Muscle layer of duodenum (tissue), 2 donors: ENCODE data around the gene TRMT2A.

Experiments
- H3K27ac ChIP-seq: one replicate; pipeline ENCODE4 v1.7.0; 2013; ENCODE audit warnings: mild to moderate bottlenecking, low read length
- H3K27me3 ChIP-seq: one replicate; pipeline ENCODE4 v1.7.0; 2013; ENCODE audit warnings: low read depth, mild to moderate bottlenecking, control low read depth, low read length
- H3K36me3 ChIP-seq, 2 donors: one replicate each; pipeline ENCODE4 v1.7.0; 2013; ENCODE audit warnings: low read length in 2 of 2, control low read depth in 1 of 2, mild to moderate bottlenecking in 1 of 2; ENCODE audit not compliant: insufficient read depth in 2 of 2, control insufficient read depth in 1 of 2
- H3K4me1 ChIP-seq, 2 donors: one replicate each; pipeline ENCODE4 v1.7.0; 2013; ENCODE audit warnings: low read length in 2 of 2, mild to moderate bottlenecking in 2 of 2, control low read depth in 1 of 2, moderate library complexity in 1 of 2; ENCODE audit not compliant: insufficient read depth in 2 of 2, control insufficient read depth in 1 of 2
- H3K4me3 ChIP-seq, 2 donors: one replicate each; pipeline ENCODE4 v1.7.0; 2013; ENCODE audit warnings: low read length in 2 of 2, low read depth in 1 of 2, mild to moderate bottlenecking in 1 of 2
- H3K9me3 ChIP-seq, 2 donors: one replicate each; pipeline ENCODE4 v1.7.0; 2013; ENCODE audit warnings: low read length in 2 of 2, control low read depth in 1 of 2, mild to moderate bottlenecking in 1 of 2; ENCODE audit not compliant: control insufficient read depth in 1 of 2
- donor health status: healthy.

TRMT2A gene

DNA sequence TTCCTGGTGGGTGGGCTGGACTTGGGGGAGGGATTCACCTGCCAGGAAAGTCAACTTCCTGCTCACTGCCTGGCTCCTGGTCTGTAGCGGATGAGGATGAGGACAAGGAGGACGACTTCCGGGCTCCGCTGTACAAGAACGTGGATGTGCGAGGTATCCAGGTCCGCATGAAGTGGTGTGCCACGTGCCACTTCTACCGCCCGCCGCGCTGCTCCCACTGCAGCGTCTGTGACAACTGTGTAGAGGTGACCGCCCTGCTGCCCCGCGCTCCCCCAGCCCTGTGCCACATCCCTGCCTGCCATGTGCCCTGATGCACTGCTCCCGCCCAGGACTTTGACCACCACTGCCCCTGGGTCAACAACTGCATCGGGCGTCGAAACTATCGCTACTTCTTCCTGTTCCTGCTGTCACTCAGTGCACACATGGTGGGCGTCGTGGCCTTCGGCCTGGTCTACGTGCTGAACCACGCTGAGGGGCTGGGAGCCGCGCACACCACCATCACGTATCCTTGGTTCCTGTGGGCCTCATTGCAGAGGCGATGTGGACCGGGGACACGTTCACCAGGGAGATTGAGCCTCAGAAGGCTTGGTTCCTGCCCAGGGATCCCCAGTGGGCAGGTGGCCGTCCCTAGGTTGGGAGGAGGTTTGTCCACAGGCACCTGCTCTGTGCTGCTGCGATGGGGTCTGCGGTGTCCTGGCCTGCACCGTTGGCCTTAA, 22.5 kb upstream of the TRMT2A start:
- Histone ChIP-seq H3K4me1 (peaks cover 0 to 39% of the 10 kb centered on the region in 2 donors), H3K9me3 (no peaks in the 10 kb centered on the region), H3K27me3 (no peaks in the 10 kb centered on the region), H3K27ac (no peak overlapping the region), H3K4me3 (no peak overlapping the region), H3K36me3 (peaks cover 0 to 40% of the 10 kb centered on the region in 2 donors)

DNA sequence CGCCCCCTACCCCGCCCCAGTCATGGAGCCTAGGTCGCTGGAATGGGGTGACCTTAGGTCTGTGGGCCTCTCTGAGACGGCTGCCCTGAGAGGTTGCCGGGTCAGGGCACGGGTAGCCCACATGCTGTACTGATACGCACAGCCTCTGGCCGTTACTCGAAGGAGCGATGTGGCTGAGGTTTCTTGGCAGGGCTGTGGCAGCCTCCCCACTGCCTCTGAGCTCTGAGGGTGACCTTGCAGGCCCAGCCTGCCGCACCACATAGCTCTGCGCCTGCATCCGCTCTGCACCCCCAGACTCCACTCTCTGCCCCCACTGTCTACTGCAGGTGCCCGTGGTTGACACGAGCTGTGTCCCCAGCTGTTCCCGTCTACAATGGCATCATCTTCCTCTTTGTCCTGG, 21.8 kb upstream of the TRMT2A start:
- no peak overlapping the region for H3K27ac ChIP-seq
- H3K36me3 ChIP-seq: peaks cover 0 to 37% of the 10 kb centered on the region in 2 donors
- no peak overlapping the region for H3K4me3 ChIP-seq
- no peaks in the 10 kb centered on the region for H3K9me3 ChIP-seq
- no peaks in the 10 kb centered on the region for H3K27me3 ChIP-seq
- peaks cover 0 to 46% of the 10 kb centered on the region in 2 donors for H3K4me1 ChIP-seq

DNA sequence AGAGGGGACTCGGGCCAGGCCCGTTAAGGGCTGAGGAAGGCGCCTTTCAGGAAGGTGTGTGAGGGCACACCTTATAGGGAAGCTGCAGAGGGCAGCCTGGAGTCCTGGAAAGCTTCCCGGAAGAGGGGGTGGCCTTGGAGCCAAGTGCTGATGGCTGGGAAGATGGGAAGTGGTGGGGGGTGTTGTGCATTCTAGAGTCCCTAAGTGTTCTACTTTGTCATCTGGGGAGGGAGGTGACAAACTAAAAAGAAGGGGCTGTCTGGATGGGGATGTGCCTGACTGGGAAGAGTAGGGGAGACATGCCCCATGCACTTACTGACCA, 21.4 kb upstream of the TRMT2A start:
- H3K4me1 ChIP-seq: peaks cover 0 to 50% of the 10 kb centered on the region in 2 donors
- no peaks in the 10 kb centered on the region for H3K27me3 ChIP-seq
- no peak overlapping the region for H3K27ac ChIP-seq
- no peaks in the 10 kb centered on the region for H3K9me3 ChIP-seq
- peaks cover 0 to 32% of the 10 kb centered on the region in 2 donors for H3K36me3 ChIP-seq
- peak overlapping the region in 1 of 2 donors; percentile 1 for H3K4me3 ChIP-seq

DNA sequence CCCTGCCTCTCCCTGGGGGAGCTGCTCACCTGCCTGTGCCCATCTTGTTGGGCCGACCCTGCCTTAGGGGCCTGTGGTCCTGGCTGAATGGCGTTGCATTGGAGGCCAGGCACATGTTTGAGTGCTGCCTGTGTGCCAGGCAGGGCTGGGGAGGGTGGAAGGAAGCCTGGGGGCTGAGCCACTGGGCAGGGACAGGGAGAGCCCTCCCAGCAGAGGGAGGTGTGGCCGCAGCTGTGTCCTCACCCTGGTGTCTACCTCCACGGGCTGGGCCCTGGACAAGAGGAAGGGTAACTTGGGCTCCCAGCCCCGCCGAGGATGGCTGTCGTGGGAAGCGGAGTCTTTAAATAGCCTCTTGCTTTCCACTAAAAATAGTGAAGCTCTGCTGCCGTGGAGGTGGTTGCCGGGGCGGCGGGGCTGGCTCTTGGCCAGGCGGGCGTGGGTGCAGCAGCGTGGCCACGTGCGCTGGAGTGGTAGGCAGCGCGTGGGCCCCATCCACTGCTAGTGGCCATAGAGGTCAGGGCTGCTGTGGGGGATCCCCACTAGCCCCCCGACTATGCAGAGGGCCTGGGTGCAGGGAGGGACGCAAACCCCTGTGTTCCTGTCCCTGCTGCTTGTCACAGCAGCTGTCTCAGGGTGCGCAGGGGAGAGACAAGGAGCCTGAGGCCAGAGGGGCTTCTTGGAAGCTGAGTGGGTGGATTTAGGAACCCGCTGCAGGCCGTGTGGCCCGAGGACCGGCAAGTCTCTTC, 20.8 kb upstream of the TRMT2A start:
- Histone ChIP-seq H3K27me3 (no peaks in the 10 kb centered on the region), H3K27ac (no peak overlapping the region), H3K4me3 (peak overlapping the region in 1 of 2 donors; percentile 1), H3K4me1 (peaks cover 2 to 56% of the 10 kb centered on the region in 2 donors), H3K9me3 (no peaks in the 10 kb centered on the region), H3K36me3 (peaks cover 0 to 27% of the 10 kb centered on the region in 2 donors)

DNA sequence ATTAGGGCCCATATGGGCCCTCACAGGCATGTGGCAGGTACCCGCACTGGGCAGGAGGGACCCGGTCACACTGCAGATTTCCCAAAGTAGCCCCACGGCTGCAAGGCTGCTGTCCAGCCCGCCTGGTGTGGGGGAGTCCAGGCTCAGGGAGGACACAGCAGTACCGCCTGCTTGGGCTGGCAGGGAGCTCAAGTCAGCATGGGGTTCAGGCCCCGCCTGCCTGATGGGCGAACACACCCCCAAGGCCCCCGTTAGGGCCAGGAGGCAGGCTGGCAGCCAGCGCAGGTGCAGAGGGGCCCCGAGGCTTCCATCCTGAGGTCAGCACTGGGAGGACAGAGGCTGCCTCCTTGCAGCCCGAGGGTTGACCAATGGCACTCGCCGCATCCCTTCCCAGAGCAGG, 20.1 kb upstream of the TRMT2A start:
- no peak overlapping the region for H3K27ac ChIP-seq
- peaks cover 5 to 63% of the 10 kb centered on the region in 2 donors for H3K4me1 ChIP-seq
- peaks cover 0 to 20% of the 10 kb centered on the region in 2 donors for H3K36me3 ChIP-seq
- H3K4me3 ChIP-seq: no peak overlapping the region
- H3K27me3 ChIP-seq: no peaks in the 10 kb centered on the region
- H3K9me3 ChIP-seq: no peaks in the 10 kb centered on the region

DNA sequence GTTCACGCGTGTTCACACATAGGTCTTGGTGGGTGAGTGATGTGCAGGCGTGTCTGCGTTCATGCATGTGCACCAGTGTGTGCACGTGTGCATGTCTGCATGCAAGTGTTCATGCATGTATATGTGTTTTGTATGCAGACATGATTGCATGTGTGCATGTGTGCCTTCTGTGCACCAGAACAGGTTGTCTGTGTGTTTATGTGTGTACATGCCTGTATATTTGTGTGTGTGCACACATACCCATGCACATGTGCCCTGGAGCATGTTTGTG, 19.5 kb upstream of the TRMT2A start:
- H3K4me1 ChIP-seq: peaks cover 5 to 63% of the 10 kb centered on the region in 2 donors
- H3K27ac ChIP-seq: no peak overlapping the region
- no peaks in the 10 kb centered on the region for H3K9me3 ChIP-seq
- H3K27me3 ChIP-seq: no peaks in the 10 kb centered on the region
- H3K4me3 ChIP-seq: no peak overlapping the region
- peaks cover 0 to 20% of the 10 kb centered on the region in 2 donors for H3K36me3 ChIP-seq

DNA sequence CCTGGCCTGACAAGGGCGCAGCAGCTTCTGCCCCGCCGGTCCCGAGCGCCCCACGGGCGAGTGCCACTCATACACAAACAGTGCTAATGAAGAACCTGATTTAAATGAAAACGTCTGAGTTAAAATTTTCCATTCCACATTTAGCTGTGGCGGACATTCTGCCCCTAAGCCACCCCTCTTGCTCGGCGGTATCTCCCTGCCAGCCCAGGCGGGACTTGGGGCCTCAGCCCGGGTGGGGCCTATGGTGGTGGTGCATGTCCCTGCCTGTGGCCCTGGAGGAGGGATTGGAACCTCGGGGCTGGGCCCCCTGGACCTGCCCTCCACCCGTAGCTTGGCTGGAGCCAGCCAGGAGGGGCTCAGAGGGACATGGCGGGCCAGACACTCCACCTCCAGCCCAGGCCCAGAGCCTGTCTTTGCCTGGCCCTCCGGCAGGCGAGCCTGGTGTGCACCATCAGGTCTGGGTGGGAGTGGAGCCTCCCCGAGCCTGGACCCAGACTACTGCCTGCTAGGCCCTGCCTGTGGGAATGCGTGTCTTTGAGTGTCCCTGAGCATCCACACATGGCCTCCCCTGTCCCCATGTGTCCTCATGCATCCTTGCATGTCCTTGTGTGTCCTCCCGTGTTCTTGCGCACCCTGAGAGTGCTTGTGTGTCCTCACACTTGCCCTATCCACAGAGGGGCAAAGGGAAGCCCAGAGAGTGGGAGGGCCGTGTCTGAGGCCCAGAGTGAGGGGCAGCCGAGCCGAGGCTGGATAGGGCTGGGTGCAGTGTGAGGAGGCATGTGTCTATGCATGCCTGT, 19.0 kb upstream of the TRMT2A start:
- Histone ChIP-seq H3K9me3 (no peaks in the 10 kb centered on the region), H3K27me3 (no peaks in the 10 kb centered on the region), H3K4me3 (no peak overlapping the region), H3K4me1 (peaks cover 5 to 63% of the 10 kb centered on the region in 2 donors), H3K27ac (no peak overlapping the region), H3K36me3 (peaks cover 0 to 14% of the 10 kb centered on the region in 2 donors)

DNA sequence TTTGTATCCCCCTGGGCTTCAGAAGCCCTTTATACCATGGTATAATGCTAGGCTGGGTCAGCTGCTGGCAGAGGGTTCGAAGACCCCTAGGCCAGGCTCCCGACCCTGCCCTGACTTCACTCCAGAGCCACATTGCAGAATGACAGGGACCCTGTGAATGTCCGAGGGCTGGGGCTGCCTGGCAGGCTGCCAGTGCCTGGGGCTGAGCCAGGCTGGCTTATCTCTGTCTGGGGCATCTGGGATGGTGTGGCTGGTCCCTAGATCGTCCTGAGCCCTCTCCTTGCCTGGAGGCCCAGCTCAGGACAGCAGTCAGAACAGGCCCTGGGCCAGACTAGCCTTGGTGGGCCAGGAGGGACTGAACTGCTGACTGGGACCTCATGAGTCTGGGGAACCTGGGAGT, 18.2 kb upstream of the TRMT2A start:
- H3K4me3 ChIP-seq: no peak overlapping the region
- H3K4me1 ChIP-seq: peaks cover 5 to 70% of the 10 kb centered on the region in 2 donors
- no peaks in the 10 kb centered on the region for H3K27me3 ChIP-seq
- H3K36me3 ChIP-seq: peaks cover 0 to 9% of the 10 kb centered on the region in 2 donors
- no peaks in the 10 kb centered on the region for H3K9me3 ChIP-seq
- no peak overlapping the region for H3K27ac ChIP-seq

DNA sequence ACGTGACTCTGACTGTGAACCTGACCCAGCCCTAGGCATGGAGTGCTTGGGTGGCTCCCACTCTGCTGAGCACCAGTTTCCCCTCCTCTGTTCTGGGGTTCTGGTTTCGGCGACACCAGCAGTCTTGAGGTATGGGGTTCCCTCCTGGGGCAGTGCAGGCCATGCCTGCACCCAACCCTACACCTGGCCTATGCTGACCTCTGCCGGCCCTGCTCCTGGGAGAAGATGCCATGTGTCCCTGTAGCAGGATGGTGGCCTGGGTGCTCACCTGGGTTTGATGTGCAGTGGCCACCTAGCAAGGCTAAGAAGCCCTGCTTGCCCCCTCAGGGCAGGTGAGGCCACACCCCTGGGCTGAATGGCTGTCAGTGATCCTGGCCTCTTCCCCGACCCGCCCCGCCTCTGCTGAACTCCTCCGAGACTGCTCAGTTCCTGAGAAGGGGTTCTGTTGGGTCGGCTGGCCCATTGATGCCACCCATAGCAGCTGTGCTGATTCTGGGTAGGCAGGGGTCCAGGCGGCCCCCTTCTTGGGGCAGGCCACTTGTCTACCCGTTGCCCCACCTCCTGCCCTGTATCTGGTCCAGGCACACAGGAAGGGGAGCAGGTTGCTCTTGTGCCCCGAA, 17.0 kb upstream of the TRMT2A start:
- no peaks in the 10 kb centered on the region for H3K27me3 ChIP-seq
- H3K9me3 ChIP-seq: no peaks in the 10 kb centered on the region
- no peaks in the 10 kb centered on the region for H3K36me3 ChIP-seq
- H3K4me3 ChIP-seq: no peak overlapping the region
- H3K4me1 ChIP-seq: peaks cover 5 to 70% of the 10 kb centered on the region in 2 donors
- H3K27ac ChIP-seq: no peak overlapping the region

DNA sequence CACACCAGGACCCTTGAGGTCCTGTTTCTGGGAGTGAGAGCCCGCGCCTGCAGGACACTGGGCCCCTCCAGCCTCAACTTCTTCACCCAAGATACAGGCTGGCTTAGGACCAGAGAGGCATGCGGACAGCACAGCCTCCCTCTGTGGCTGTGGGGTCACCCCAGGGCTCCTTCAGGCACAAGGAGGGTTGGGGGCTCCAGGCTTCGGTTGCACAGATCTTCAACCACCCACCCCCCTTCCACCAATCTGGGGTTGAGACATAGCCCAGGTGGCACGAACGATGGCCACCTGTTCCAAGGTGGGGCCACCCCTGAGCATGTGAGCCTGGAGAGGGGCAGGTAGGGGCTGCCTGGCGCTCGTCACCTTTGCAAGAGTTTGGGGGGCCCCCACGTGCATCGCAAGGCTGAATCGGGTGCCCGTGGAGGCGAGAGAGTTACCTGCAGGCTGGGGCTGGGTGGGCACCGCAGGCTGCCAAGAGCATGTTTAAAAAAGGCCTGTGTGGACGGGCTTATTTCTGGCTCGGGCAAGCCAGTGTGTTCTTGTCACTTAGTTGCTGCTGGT, 15.7 kb upstream of the TRMT2A start:
- no peaks in the 10 kb centered on the region for H3K9me3 ChIP-seq
- H3K27ac ChIP-seq: no peak overlapping the region
- H3K36me3 ChIP-seq: peaks cover 0 to 1% of the 10 kb centered on the region in 2 donors
- H3K4me1 ChIP-seq: peaks cover 5 to 62% of the 10 kb centered on the region in 2 donors
- no peaks in the 10 kb centered on the region for H3K27me3 ChIP-seq
- H3K4me3 ChIP-seq: peak overlapping the region; percentile 53 to 94
